C4-2B (cell line): ENCODE data around the gene OPN4.

Source experiments
- CTCF ChIP-seq: fragments of 450-650 bp; conservative IDR thresholded peaks from 2 replicates; pipeline ENCODE4 v1.5.1; 2017; ENCODE audit warnings: mild to moderate bottlenecking
- ZFX ChIP-seq: fragments of 450-650 bp; IDR thresholded peaks from 2 replicates; pipeline ENCODE4 v1.6.1; 2017

GRCh38 chr10:86681047-86681446 is 26.7 kb downstream of the OPN4 start:
- TF ChIP-seq CTCF (no peak), ZFX (no peak)
